ENCODE measurements around the gene ELP4. TPM values are rescaled to one million over a fixed set of nuclear protein-coding genes. Genes with fewer than 3 reads are reported as not detected.

The ELP4 gene
- polyA plus RNA-seq, 3 donors from 2014 or later: 20.9 to 33.9 (median 22.3) TPM

- Mint-ChIP-seq H3K9me3 (no peaks in the 10 kb centered on the region), H3K27ac (no peak overlapping the region), H3K27me3 (ENCODE audit: low read depth in 3 of 3) (peaks cover 0 to 4% (median 2%) of the 10 kb centered on the region in 3 donors), H3K4me3 (no peak overlapping the region), H3K36me3 (peaks cover 13 to 24% (median 22%) of the 10 kb centered on the region in 3 donors), H3K4me1 (no peaks in the 10 kb centered on the region)
- DNase-seq: no peak
Observed at GRCh38 chr11:31786996-31787685, 277.6 kb downstream of the ELP4 start.

GRCh38 chr11:31788085-31788484, 278.5 kb downstream of the ELP4 start:
- Mint-ChIP-seq H3K4me3 (no peak overlapping the region), H3K9me3 (no peaks in the 10 kb centered on the region), H3K27ac (no peak overlapping the region), H3K27me3 (ENCODE audit: low read depth in 3 of 3) (peaks cover 0 to 3% (median 2%) of the 10 kb centered on the region in 3 donors), H3K4me1 (no peaks in the 10 kb centered on the region), H3K36me3 (peaks cover 8 to 22% (median 20%) of the 10 kb centered on the region in 3 donors)
- DNase-seq: no peak

GRCh38 chr11:31790649-31791048, 281.1 kb downstream of the ELP4 start:
- Mint-ChIP-seq H3K27me3 (ENCODE audit: low read depth in 3 of 3) (peaks cover 3 to 7% (median 5%) of the 10 kb centered on the region in 3 donors), H3K4me1 (no peaks in the 10 kb centered on the region), H3K4me3 (no peak overlapping the region), H3K36me3 (peaks cover 5 to 16% (median 13%) of the 10 kb centered on the region in 3 donors), H3K9me3 (no peaks in the 10 kb centered on the region), H3K27ac (no peak overlapping the region)
- DNase-seq: no peak

GRCh38 chr11:31792036-31792435, 282.5 kb downstream of the ELP4 start:
- Mint-ChIP-seq H3K36me3 (peaks cover 0 to 8% (median 6%) of the 10 kb centered on the region in 3 donors), H3K9me3 (peaks cover 0 to 3% (median 0%) of the 10 kb centered on the region in 6 donors), H3K4me1 (peaks cover 0 to 1% of the 10 kb centered on the region in 2 donors), H3K27ac (no peak overlapping the region), H3K4me3 (no peak overlapping the region), H3K27me3 (ENCODE audit: low read depth in 3 of 3) (peaks cover 7 to 15% (median 10%) of the 10 kb centered on the region in 3 donors)
- no peak for DNase-seq

GRCh38 chr11:31792456-31792855, 282.9 kb downstream of the ELP4 start:
- Mint-ChIP-seq H3K9me3 (peaks cover 0 to 5% (median 0%) of the 10 kb centered on the region in 6 donors), H3K27me3 (ENCODE audit: low read depth in 3 of 3) (peaks cover 7 to 18% (median 13%) of the 10 kb centered on the region in 3 donors), H3K27ac (no peak overlapping the region), H3K4me1 (peaks cover 0 to 5% of the 10 kb centered on the region in 2 donors), H3K36me3 (peaks cover 0 to 6% (median 4%) of the 10 kb centered on the region in 3 donors), H3K4me3 (no peak overlapping the region)
- DNase-seq: no peak

- no peak for DNase-seq
- peaks cover 3 to 9% of the 10 kb centered on the region in 2 donors for H3K4me1 Mint-ChIP-seq
- peaks cover 12 to 23% (median 13%) of the 10 kb centered on the region in 3 donors for H3K27me3 Mint-ChIP-seq (ENCODE audit: low read depth in 3 of 3)
- peaks cover 0 to 9% (median 0%) of the 10 kb centered on the region in 6 donors for H3K9me3 Mint-ChIP-seq
- no peak overlapping the region for H3K27ac Mint-ChIP-seq
- peaks cover 0 to 6% (median 0%) of the 10 kb centered on the region in 3 donors for H3K36me3 Mint-ChIP-seq
- peak overlapping the region in 1 of 5 donors; percentile 1 for H3K4me3 Mint-ChIP-seq
Observed at GRCh38 chr11:31793264-31793663, 283.7 kb downstream of the ELP4 start.

GRCh38 chr11:31794548-31794947, 285.0 kb downstream of the ELP4 start:
- H3K27me3 Mint-ChIP-seq (ENCODE audit: low read depth in 3 of 3): peaks cover 20 to 23% (median 21%) of the 10 kb centered on the region in 3 donors
- peaks cover 3 to 9% of the 10 kb centered on the region in 2 donors for H3K4me1 Mint-ChIP-seq

GRCh38 chr11:31795706-31796498, 286.3 kb downstream of the ELP4 start:
- no peak overlapping the region for H3K4me3 Mint-ChIP-seq
- peaks cover 0 to 18% (median 1%) of the 10 kb centered on the region in 6 donors for H3K9me3 Mint-ChIP-seq
- H3K36me3 Mint-ChIP-seq: peaks cover 0 to 6% (median 3%) of the 10 kb centered on the region in 3 donors
- peaks cover 28 to 34% (median 31%) of the 10 kb centered on the region in 3 donors for H3K27me3 Mint-ChIP-seq (ENCODE audit: low read depth in 3 of 3)
- H3K4me1 Mint-ChIP-seq: peaks cover 5 to 19% of the 10 kb centered on the region in 2 donors
- no peak overlapping the region for H3K27ac Mint-ChIP-seq
- no peak for DNase-seq

More at GRCh38 chr11:31794548-31794947, 285.0 kb downstream of the ELP4 start:
- Mint-ChIP-seq H3K36me3 (peaks cover 0 to 6% (median 3%) of the 10 kb centered on the region in 3 donors), H3K9me3 (peaks cover 0 to 9% (median 0%) of the 10 kb centered on the region in 6 donors), H3K4me3 (no peak overlapping the region), H3K27ac (no peak overlapping the region)
- DNase-seq: no peak

GRCh38 chr11:31796499-31797189, 287.1 kb downstream of the ELP4 start:
- DNase-seq: no peak
- H3K4me3 Mint-ChIP-seq: no peak overlapping the region
- peaks cover 0 to 26% (median 4%) of the 10 kb centered on the region in 6 donors for H3K9me3 Mint-ChIP-seq
- H3K4me1 Mint-ChIP-seq: peaks cover 6 to 24% of the 10 kb centered on the region in 2 donors
- H3K27ac Mint-ChIP-seq: no peak overlapping the region
- H3K27me3 Mint-ChIP-seq (ENCODE audit: low read depth in 3 of 3): peaks cover 36 to 42% (median 37%) of the 10 kb centered on the region in 3 donors
- peaks cover 3 to 6% (median 3%) of the 10 kb centered on the region in 3 donors for H3K36me3 Mint-ChIP-seq

- peaks cover 0 to 33% (median 4%) of the 10 kb centered on the region in 6 donors for H3K9me3 Mint-ChIP-seq
- H3K27me3 Mint-ChIP-seq (ENCODE audit: low read depth in 3 of 3): peaks cover 41 to 48% (median 44%) of the 10 kb centered on the region in 3 donors
- H3K4me1 Mint-ChIP-seq: peaks cover 6 to 24% of the 10 kb centered on the region in 2 donors
- peaks cover 3 to 6% (median 3%) of the 10 kb centered on the region in 3 donors for H3K36me3 Mint-ChIP-seq
- no peak for DNase-seq
- peak overlapping the region in 1 of 5 donors; percentile 34 for H3K4me3 Mint-ChIP-seq
- no peak overlapping the region for H3K27ac Mint-ChIP-seq
Observed at GRCh38 chr11:31797190-31798056, 287.9 kb downstream of the ELP4 start.

- Mint-ChIP-seq H3K27me3 (ENCODE audit: low read depth in 3 of 3) (peaks cover 47 to 53% (median 49%) of the 10 kb centered on the region in 3 donors), H3K9me3 (peaks cover 0 to 40% (median 4%) of the 10 kb centered on the region in 6 donors), H3K4me1 (peaks cover 7 to 31% of the 10 kb centered on the region in 2 donors), H3K36me3 (peaks cover 3 to 9% (median 6%) of the 10 kb centered on the region in 3 donors), H3K27ac (no peak overlapping the region), H3K4me3 (peak overlapping the region in 1 of 5 donors; percentile 34)
- no peak for DNase-seq
Observed at GRCh38 chr11:31798057-31798553, 288.5 kb downstream of the ELP4 start.

Measured in immature natural killer cell (primary cell).